Amniotic stem cell (primary cell): Measurements from ENCODE around the gene TXNRD2.
"Not testable (repeated sequence)": the region's sequence is repeated elsewhere in the genome, so short reads cannot be mapped to it uniquely, and the experiment has no call there.

Experiments
- DNase-seq: peaks from one replicate; lab custom pipeline; 2025; lab: John Stamatoyannopoulos, UW

TXNRD2 gene

GRCh38 chr22:19923914-19924513 is 17.6 kb downstream of the TXNRD2 start:
- no peak for DNase-seq

GRCh38 chr22:19921544-19922081 is 20.0 kb downstream of the TXNRD2 start:
- no peak for DNase-seq

GRCh38 chr22:19919701-19920363 is 21.8 kb downstream of the TXNRD2 start:
- no peak for DNase-seq

GRCh38 chr22:19918332-19919106 is 23.1 kb downstream of the TXNRD2 start:
- DNase-seq: no peak

- no peak for DNase-seq
Measured at GRCh38 chr22:19917389-19918138, 24.1 kb downstream of the TXNRD2 start.

- no peak for DNase-seq
Measured at GRCh38 chr22:19916941-19917340, 24.7 kb downstream of the TXNRD2 start.

GRCh38 chr22:19916006-19916405 is 25.6 kb downstream of the TXNRD2 start:
- DNase-seq: no peak

- no peak for DNase-seq
Measured at GRCh38 chr22:19915287-19915954, 26.2 kb downstream of the TXNRD2 start.

GRCh38 chr22:19914201-19914943 is 27.2 kb downstream of the TXNRD2 start:
- DNase-seq: no peak

- no peak for DNase-seq
Measured at GRCh38 chr22:19913337-19913936, 28.2 kb downstream of the TXNRD2 start.

- no peak for DNase-seq
Measured at GRCh38 chr22:19912271-19912999, 29.2 kb downstream of the TXNRD2 start.

GRCh38 chr22:19911540-19912270 is 29.9 kb downstream of the TXNRD2 start:
- DNase-seq: no peak

- no peak for DNase-seq
Measured at GRCh38 chr22:19910180-19910744, 31.4 kb downstream of the TXNRD2 start.

- peak; percentile 67 for DNase-seq
Measured at GRCh38 chr22:19909350-19910179, 32.1 kb downstream of the TXNRD2 start.

GRCh38 chr22:19907902-19908301 is 33.7 kb downstream of the TXNRD2 start:
- DNase-seq: not testable (repeated sequence)

- DNase-seq: not testable (repeated sequence)
Measured at GRCh38 chr22:19906864-19907263, 34.8 kb downstream of the TXNRD2 start.

GRCh38 chr22:19905347-19906276 is 36.0 kb downstream of the TXNRD2 start:
- no peak for DNase-seq
